ENCODE measurements around the gene TNFAIP2. TPM values are rescaled to one million over a fixed set of nuclear protein-coding genes. Genes with fewer than 3 reads are reported as not detected.
A peak's percentile ranks its signal among the peaks of the same experiment; 100 is the strongest.

TNFAIP2 gene
- total and polyA plus RNA-seq, 9 of the 15 experiments (the other 6 are each of a cell fraction or from before 2014, with no cell fraction given): 22.6 to 68.6 (median 44.6) TPM

GRCh38 chr14:103097994-103098957 lies 25.0 kb upstream of the TNFAIP2 start (continued):
- 0 out of 4 replicates have a peak, but pooled peaks of 1 of the 2 experiments have one; percentile 31 for TF ChIP-seq HDAC1 (IDR thresholded peaks at IDR 0.05)
- no peak for TF ChIP-seq HOXB6 (CRISPR knock-in tag; IDR thresholded peaks at IDR 0.05; ENCODE audit: borderline replicate concordance)
- TF ChIP-seq ZNF253 (CRISPR knock-in tag; conservative IDR thresholded peaks at IDR 0.05): no peak
- TF ChIP-seq, protein P1, sequence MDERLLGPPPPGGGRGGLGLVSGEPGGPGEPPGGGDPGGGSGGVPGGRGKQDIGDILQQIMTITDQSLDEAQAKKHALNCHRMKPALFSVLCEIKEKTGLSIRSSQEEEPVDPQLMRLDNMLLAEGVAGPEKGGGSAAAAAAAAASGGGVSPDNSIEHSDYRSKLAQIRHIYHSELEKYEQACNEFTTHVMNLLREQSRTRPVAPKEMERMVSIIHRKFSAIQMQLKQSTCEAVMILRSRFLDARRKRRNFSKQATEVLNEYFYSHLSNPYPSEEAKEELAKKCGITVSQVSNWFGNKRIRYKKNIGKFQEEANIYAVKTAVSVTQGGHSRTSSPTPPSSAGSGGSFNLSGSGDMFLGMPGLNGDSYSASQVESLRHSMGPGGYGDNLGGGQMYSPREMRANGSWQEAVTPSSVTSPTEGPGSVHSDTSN (CRISPR knock-in tag; IDR thresholded peaks at IDR 0.05; ENCODE audit: low read depth): peak; percentile 48
- TF ChIP-seq, protein P1 (tag; conservative IDR thresholded peaks at IDR 0.05; ENCODE audit: low read depth): peak; percentile 81
- 0 out of 2 replicates have a peak, but pooled peaks have one; percentile 46 for TF ChIP-seq HDGF (IDR thresholded peaks at IDR 0.05)
- no peak for TF ChIP-seq ZNF384 (IDR thresholded peaks at IDR 0.05; ENCODE audit: low read depth, low read length)
- TF ChIP-seq RBM25 (IDR thresholded peaks at IDR 0.05; ENCODE audit: low read depth, low read length, severe bottlenecking): peak; percentile 76
- TF ChIP-seq ZNF398 (CRISPR knock-in tag; IDR thresholded peaks at IDR 0.05): no peak
- no peak for TF ChIP-seq CREBBP (IDR thresholded peaks at IDR 0.05; ENCODE audit: low read depth, low read length)
- no peak for TF ChIP-seq FOXJ3 (CRISPR knock-in tag; IDR thresholded peaks at IDR 0.05)

Data from K562 (cell line).